Esophagus squamous epithelium (tissue), 5 donors: Measurements from ENCODE around the gene FAM98B. TPM values are rescaled to one million over a fixed set of nuclear protein-coding genes. Genes with fewer than 3 reads are reported as not detected.

Source experiments
- DNase-seq: peaks from one replicate; lab custom pipeline; 2025; lab: John Stamatoyannopoulos, UW
- H3K27ac ChIP-seq, 4 donors: fragments of 200-600 bp; sonication (generic); one replicate each; pipeline ENCODE4 v1.5.1; 2016 to 2019; ENCODE audit warnings: mild to moderate bottlenecking in 1 of 4
- H3K27me3 ChIP-seq, 4 donors: fragments of 200-600 bp; sonication (generic); 1 replicate in 3 of 4; 2 replicates in 1 of 4; pipeline versions ENCODE4 v1.5.1 to v1.6.0; 2017 to 2021; ENCODE audit warnings: antibody characterized with exemption in 1 of 4
- H3K36me3 ChIP-seq, 3 donors: fragments of 200-600 bp; sonication (generic); one replicate each; pipeline ENCODE4 v1.5.1; 2016 to 2019
- H3K4me1 ChIP-seq, 3 donors: fragments of 200-600 bp; sonication (generic); one replicate each; pipeline ENCODE4 v1.5.1; 2017 to 2019
- H3K4me3 ChIP-seq, 4 donors: fragments of 200-600 bp; sonication (generic); 1 replicate in 3 of 4; 2 replicates in 1 of 4; pipeline ENCODE4 v1.5.1; 2016 to 2019; ENCODE audit warnings: mild to moderate bottlenecking in 2 of 4, moderate library complexity in 1 of 4
- H3K9me3 ChIP-seq, 3 donors: fragments of 200-600 bp; sonication (generic); one replicate each; pipeline ENCODE4 v1.5.1; 2016 to 2019
- CTCF ChIP-seq, 6 experiments: fragments of 450-650 bp in 4 of 6; fragments of 200-600 bp in 2 of 6; sonication (generic) in 2 of 6; IDR thresholded peaks; one replicate each; pipeline ENCODE4 v1.5.1; 2016 to 2019; ENCODE audit warnings: antibody characterized with exemption in 6 of 6, mild to moderate bottlenecking in 4 of 6, moderate library complexity in 4 of 6
- POLR2A ChIP-seq, 4 donors: fragments of 450-650 bp; IDR thresholded peaks; one replicate each; pipeline ENCODE4 v1.6.1; 2017; ENCODE audit warnings: antibody characterized with exemption in 4 of 4, mild to moderate bottlenecking in 4 of 4, moderate library complexity in 3 of 4
- WGBS, 2 donors: methylation state at CpG; one replicate each; pipeline ENCODE4 v1.1.5; 2018; 5-methylcytosine and 5-hydroxymethylcytosine counted together
- intact Hi-C: fragments of 100-400 bp; cut with DNase I; formaldehyde crosslinking; loops from one replicate; pipeline ENCODE4 v1.15.0; 2022
- total RNA-seq, 4 donors: library from RNA; depleted of rRNA; stranded (reverse); fragments of >200 nt; gene quantifications; one replicate each; pipeline ENCODE4 v1.1.0, GENCODE V29; 2016
- donor health status: DM: yes; HTN: yes; CAD: no.

The FAM98B gene
- 10 to 100 TPM in 1 of 4 donors, 1 to 10 TPM in 3; 5.6 to 10.9 (median 7.1) TPM for total RNA-seq

GRCh38 chr15:38453971-38454695 is at the start of gene FAM98B:
TSS of gene FAM98B (plus strand) at chr15:38454127. CDS start at chr15:38454162, 35 bp downstream.
- TF ChIP-seq POLR2A (IDR thresholded peaks at IDR 0.05) (peak in 2 of 4 donors; percentile 22 to 34), CTCF (IDR thresholded peaks at IDR 0.05) (peak in 1 of 6 experiments; percentile 10)
- Histone ChIP-seq H3K27ac (peak within 1 kb of the TSS; percentile 82 to 95 (median 94)), H3K4me1 (peaks cover 0 to 19% (median 7%) of the 10 kb centered on the region in 3 donors), H3K27me3 (no peaks in the 10 kb centered on the region), H3K36me3 (peaks cover 0 to 8% (median 0%) of the 10 kb centered on the region in 3 donors), H3K9me3 (no peaks in the 10 kb centered on the region), H3K4me3 (peak within 1 kb of the TSS; percentile 63 to 99 (median 84))
- peak; percentile 41 for DNase-seq
- intact Hi-C loops = no loop called here
- WGBS, 2 donors = 0% methylated on average over 28 of the region's 49 CpGs

GRCh38 chr15:38406436-38406835 is 47.5 kb upstream of the FAM98B start:
- no peak overlapping the region for H3K4me3 ChIP-seq
- 60 to 64% methylated on average over 7 of the region's 7 CpGs for WGBS, 2 donors
- H3K9me3 ChIP-seq = no peaks in the 10 kb centered on the region
- intact Hi-C loops = no loop called here
- no peaks in the 10 kb centered on the region for H3K36me3 ChIP-seq
- H3K27me3 ChIP-seq = no peaks in the 10 kb centered on the region
- H3K27ac ChIP-seq = no peak overlapping the region
- no peak for DNase-seq
- TF ChIP-seq POLR2A (IDR thresholded peaks at IDR 0.05) = no peak
- TF ChIP-seq CTCF (IDR thresholded peaks at IDR 0.05) = no peak
- no peaks in the 10 kb centered on the region for H3K4me1 ChIP-seq

GRCh38 chr15:38408576-38408975 is 45.4 kb upstream of the FAM98B start:
- 84 to 85% methylated on average over 4 of the region's 4 CpGs for WGBS, 2 donors
- Histone ChIP-seq H3K27me3 (no peaks in the 10 kb centered on the region), H3K36me3 (no peaks in the 10 kb centered on the region), H3K4me3 (no peak overlapping the region), H3K4me1 (no peaks in the 10 kb centered on the region), H3K27ac (no peak overlapping the region), H3K9me3 (no peaks in the 10 kb centered on the region)
- no peak for DNase-seq
- TF ChIP-seq POLR2A (IDR thresholded peaks at IDR 0.05) (no peak), CTCF (IDR thresholded peaks at IDR 0.05) (no peak)
- intact Hi-C loops = no loop called here

- no peak overlapping the region for H3K4me3 ChIP-seq
- WGBS, 2 donors = 48 to 58% methylated on average over 3 of the region's 3 CpGs
- intact Hi-C loops = no loop called here
- peak overlapping the region in 1 of 4 donors; percentile 14 for H3K27ac ChIP-seq
- DNase-seq = no peak
- no peak for TF ChIP-seq POLR2A (IDR thresholded peaks at IDR 0.05)
- TF ChIP-seq CTCF (IDR thresholded peaks at IDR 0.05) = no peak
- H3K4me1 ChIP-seq = no peaks in the 10 kb centered on the region
- no peaks in the 10 kb centered on the region for H3K36me3 ChIP-seq
- no peaks in the 10 kb centered on the region for H3K27me3 ChIP-seq
- no peaks in the 10 kb centered on the region for H3K9me3 ChIP-seq
Measured at GRCh38 chr15:38411902-38412301, 42.0 kb upstream of the FAM98B start.

- TF ChIP-seq CTCF (IDR thresholded peaks at IDR 0.05) = no peak
- Histone ChIP-seq H3K36me3 (no peaks in the 10 kb centered on the region), H3K27ac (peak overlapping the region in 1 of 4 donors; percentile 34), H3K4me3 (no peak overlapping the region), H3K27me3 (no peaks in the 10 kb centered on the region), H3K9me3 (no peaks in the 10 kb centered on the region), H3K4me1 (no peaks in the 10 kb centered on the region)
- 69 to 71% methylated on average over 3 of the region's 3 CpGs for WGBS, 2 donors
- intact Hi-C loops = no loop called here
- DNase-seq = no peak
Measured at GRCh38 chr15:38412466-38412865, 41.5 kb upstream of the FAM98B start.
